Uterus (tissue), 2 donors: ENCODE measurements around the gene FANCC.

Source experiments
- CTCF ChIP-seq, 4 experiments: fragments of 200-600 bp in 2 of 4; fragments of 450-650 bp in 2 of 4; sonication (generic) in 2 of 4; IDR thresholded peaks; one replicate each; pipeline ENCODE4 v1.5.1; 2016 to 2019; ENCODE audit warnings: antibody characterized with exemption in 4 of 4, mild to moderate bottlenecking in 2 of 4, moderate library complexity in 1 of 4
- POLR2A ChIP-seq, 2 donors: fragments of 450-650 bp; IDR thresholded peaks; one replicate each; pipeline ENCODE4 v1.6.1; 2016; ENCODE audit warnings: antibody characterized with exemption in 2 of 2, mild to moderate bottlenecking in 1 of 2, moderate library complexity in 1 of 2

GRCh38 chr9:95171001-95171400 lies 146.5 kb downstream of the FANCC start:
- TF ChIP-seq CTCF (IDR thresholded peaks at IDR 0.05) = no peak
- TF ChIP-seq POLR2A (IDR thresholded peaks at IDR 0.05) = no peak
